Upper lobe of left lung (tissue), 4 donors: ENCODE measurements around the gene FAM81A.

Source experiments
- POLR2A ChIP-seq, 4 donors: fragments of 450-650 bp; IDR thresholded peaks; one replicate each; pipeline ENCODE4 v1.5.1; 2016 to 2017; ENCODE audit warnings: antibody characterized with exemption in 4 of 4, mild to moderate bottlenecking in 2 of 4
- TF ChIP-seq, protein P1 (sequence below), 6 experiments: fragments of 450-650 bp in 4 of 6; fragments of 200-600 bp in 2 of 6; sonication (generic) in 2 of 6; IDR thresholded peaks; one replicate each; pipeline ENCODE4 v1.5.1; 2016 to 2019; ENCODE audit warnings: antibody characterized with exemption in 6 of 6

DNA sequence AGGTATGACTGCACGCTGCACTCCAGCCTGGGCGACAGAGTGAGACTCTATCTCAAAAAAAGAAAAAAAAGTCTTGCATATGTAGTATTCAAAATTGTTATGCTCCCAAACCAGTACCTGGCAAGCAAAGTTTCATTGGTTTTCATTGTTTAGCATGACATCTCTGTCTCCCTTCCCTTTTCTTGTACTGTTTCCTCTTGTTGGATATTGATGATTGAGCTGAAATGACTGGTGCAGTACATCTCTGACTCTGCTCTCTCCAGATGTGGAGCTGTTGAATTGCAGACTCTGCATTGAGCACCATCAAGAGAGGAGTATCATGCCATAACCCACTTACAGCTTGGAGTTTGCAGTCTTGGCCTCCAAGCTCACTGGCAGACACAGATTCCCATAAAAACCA is 77.2 kb downstream of the FAM81A start:
- TF ChIP-seq POLR2A (IDR thresholded peaks at IDR 0.05), result no peak
- TF ChIP-seq, protein P1, sequence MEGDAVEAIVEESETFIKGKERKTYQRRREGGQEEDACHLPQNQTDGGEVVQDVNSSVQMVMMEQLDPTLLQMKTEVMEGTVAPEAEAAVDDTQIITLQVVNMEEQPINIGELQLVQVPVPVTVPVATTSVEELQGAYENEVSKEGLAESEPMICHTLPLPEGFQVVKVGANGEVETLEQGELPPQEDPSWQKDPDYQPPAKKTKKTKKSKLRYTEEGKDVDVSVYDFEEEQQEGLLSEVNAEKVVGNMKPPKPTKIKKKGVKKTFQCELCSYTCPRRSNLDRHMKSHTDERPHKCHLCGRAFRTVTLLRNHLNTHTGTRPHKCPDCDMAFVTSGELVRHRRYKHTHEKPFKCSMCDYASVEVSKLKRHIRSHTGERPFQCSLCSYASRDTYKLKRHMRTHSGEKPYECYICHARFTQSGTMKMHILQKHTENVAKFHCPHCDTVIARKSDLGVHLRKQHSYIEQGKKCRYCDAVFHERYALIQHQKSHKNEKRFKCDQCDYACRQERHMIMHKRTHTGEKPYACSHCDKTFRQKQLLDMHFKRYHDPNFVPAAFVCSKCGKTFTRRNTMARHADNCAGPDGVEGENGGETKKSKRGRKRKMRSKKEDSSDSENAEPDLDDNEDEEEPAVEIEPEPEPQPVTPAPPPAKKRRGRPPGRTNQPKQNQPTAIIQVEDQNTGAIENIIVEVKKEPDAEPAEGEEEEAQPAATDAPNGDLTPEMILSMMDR (IDR thresholded peaks at IDR 0.05), result no peak
